Naive B cell (primary cell): ENCODE data around the gene SPC25. TPM values are rescaled to one million over a fixed set of nuclear protein-coding genes. Genes with fewer than 3 reads are reported as not detected.
A peak's percentile ranks its signal among the peaks of the same experiment; 100 is the strongest.
"Not testable (repeated sequence)": the region's sequence is repeated elsewhere in the genome, so short reads cannot be mapped to it uniquely, and the experiment has no call there.

Experiments
- ATAC-seq, 2 donors: fragments of 150-1000 bp; cut with Tn5 transposase; 2 replicates each; pipeline ENCODE4 v1.10.0; 2021; ENCODE audit warnings: low read depth in 2 of 2, mild to moderate bottlenecking in 2 of 2, moderate library complexity in 2 of 2
- DNase-seq: peaks from one replicate; pipeline ENCODE4 v3.0.0; 2022
- H3K27ac Mint-ChIP-seq, 6 donors: one replicate each; pipeline ENCODE4 v1.8.0; 2020 to 2022; ENCODE audit warnings: mild to moderate bottlenecking in 6 of 6, mixed read lengths in 6 of 6, moderate library complexity in 5 of 6, inconsistent platforms in 2 of 6
- H3K27me3 Mint-ChIP-seq, 3 donors: one replicate each; pipeline ENCODE4 v1.8.0; 2021 to 2022; ENCODE audit warnings: mixed read lengths in 3 of 3, mild to moderate bottlenecking in 1 of 3
- H3K36me3 Mint-ChIP-seq, 2 donors: one replicate each; pipeline ENCODE4 v1.8.0; 2020 to 2022; ENCODE audit warnings: mixed read lengths in 2 of 2, inconsistent platforms in 1 of 2, mild to moderate bottlenecking in 1 of 2
- H3K4me1 Mint-ChIP-seq, 3 donors: one replicate each; pipeline ENCODE4 v1.8.0; 2020 to 2022; ENCODE audit warnings: mixed read lengths in 3 of 3, inconsistent platforms in 1 of 3, mild to moderate bottlenecking in 1 of 3, moderate library complexity in 1 of 3
- H3K4me3 Mint-ChIP-seq, 8 donors: one replicate each; pipeline ENCODE4 v1.8.0; 2020 to 2022; ENCODE audit warnings: mild to moderate bottlenecking in 8 of 8, mixed read lengths in 8 of 8, moderate library complexity in 8 of 8, inconsistent platforms in 2 of 8
- H3K9me3 Mint-ChIP-seq, 7 donors: one replicate each; pipeline ENCODE4 v1.8.0; 2020 to 2022; ENCODE audit warnings: mixed read lengths in 7 of 7, mild to moderate bottlenecking in 5 of 7, inconsistent platforms in 2 of 7, moderate library complexity in 1 of 7
- polyA plus RNA-seq, 6 donors: library from polyadenylated mRNA; unstranded; fragments of 300-500 nt; fragmentation: Illumina TruSeq; gene quantifications; one replicate each; pipeline ENCODE4 v1.2.3, GENCODE V29; 2021; ENCODE audit warnings: low read depth in 6 of 6

Gene SPC25, protein sequence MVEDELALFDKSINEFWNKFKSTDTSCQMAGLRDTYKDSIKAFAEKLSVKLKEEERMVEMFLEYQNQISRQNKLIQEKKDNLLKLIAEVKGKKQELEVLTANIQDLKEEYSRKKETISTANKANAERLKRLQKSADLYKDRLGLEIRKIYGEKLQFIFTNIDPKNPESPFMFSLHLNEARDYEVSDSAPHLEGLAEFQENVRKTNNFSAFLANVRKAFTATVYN
- not detected for polyA plus RNA-seq

DNA sequence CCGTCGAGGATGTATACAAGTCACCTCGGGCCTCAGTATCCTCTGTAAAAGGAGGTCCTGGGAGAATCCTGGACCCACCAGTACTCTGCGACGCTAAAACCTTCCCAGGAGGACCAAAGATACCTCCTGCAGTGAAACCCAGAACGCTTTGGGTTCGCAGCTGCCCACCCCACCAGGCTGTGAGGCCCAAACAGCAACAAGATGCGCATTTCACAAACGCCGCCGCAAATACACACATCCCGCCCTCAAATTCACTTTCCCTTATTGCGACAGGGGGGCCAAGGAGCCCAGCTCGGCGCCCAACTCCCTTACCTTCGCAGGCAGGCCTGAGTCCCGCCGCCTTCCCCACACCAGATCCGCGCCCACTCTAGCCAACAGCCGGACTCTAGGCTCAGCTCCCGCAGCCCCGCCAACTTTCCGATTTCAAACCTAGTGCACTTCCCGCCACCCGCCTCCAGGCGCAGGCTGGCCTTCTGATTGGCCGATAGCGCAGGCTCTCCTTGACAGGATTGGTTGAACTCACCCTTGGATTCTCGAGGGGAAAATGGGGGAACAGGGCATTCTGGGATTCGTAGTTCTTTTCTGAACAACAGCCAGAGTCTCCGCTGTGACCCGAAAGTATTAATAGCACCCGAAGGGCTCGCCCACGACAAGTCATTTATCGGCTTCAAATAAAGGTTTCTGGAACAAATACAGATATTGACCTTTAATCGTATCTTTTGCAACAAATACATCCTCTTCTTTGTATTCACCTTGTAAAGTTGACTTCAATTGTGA is at the start of gene SPC25:
Gene SPC25 (minus strand): TSS at position 425 of the 777 bp plus-strand sequence. CDS start 911 bp downstream, outside the sequence.
- ATAC-seq, result peak; percentile 100
- Mint-ChIP-seq H3K9me3 (no peaks in the 10 kb centered on the region), H3K4me3 (peak within 1 kb of the TSS; percentile 75 to 98 (median 93)), H3K36me3 (no peaks in the 10 kb centered on the region), H3K27ac (peak within 1 kb of the TSS in 3 of 6 donors; percentile 1 to 31 (median 10)), H3K4me1 (peaks cover 9 to 11% (median 10%) of the 10 kb centered on the region in 3 donors), H3K27me3 (peaks cover 5 to 22% (median 12%) of the 10 kb centered on the region in 3 donors)
- peak; percentile 79 for DNase-seq

- Mint-ChIP-seq H3K9me3 (no peaks in the 10 kb centered on the region), H3K27ac (no peak overlapping the region), H3K4me1 (no peaks in the 10 kb centered on the region), H3K4me3 (no peak overlapping the region), H3K27me3 (peaks cover 0 to 10% (median 5%) of the 10 kb centered on the region in 3 donors), H3K36me3 (no peaks in the 10 kb centered on the region)
- DNase-seq (no peak), ATAC-seq (no peak)
Measured at GRCh38 chr2:168939918-168940317, 49.7 kb upstream of the SPC25 start.

DNA sequence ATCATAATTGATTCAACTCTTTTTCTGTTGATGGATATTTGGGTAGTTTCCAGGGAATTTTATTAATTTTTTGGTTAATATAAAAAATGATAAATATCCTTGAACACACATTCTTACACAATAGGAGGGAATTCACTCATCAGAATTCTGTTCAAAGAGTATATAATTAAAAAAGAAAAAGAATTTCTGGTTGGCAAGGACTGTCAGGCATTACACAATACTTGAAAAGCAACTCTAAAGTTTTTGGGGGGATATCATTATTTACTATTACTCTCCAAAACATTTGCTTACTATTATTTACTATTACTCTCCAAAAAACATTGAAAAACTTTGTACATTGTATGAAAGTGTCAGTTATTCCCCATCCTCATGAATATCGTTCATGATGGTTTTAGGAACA is 48.8 kb upstream of the SPC25 start:
- H3K9me3 Mint-ChIP-seq, result no peaks in the 10 kb centered on the region
- no peak overlapping the region for H3K4me3 Mint-ChIP-seq
- ATAC-seq, result no peak
- no peaks in the 10 kb centered on the region for H3K4me1 Mint-ChIP-seq
- H3K36me3 Mint-ChIP-seq, result no peaks in the 10 kb centered on the region
- no peak for DNase-seq
- H3K27ac Mint-ChIP-seq, result no peak overlapping the region
- H3K27me3 Mint-ChIP-seq, result peaks cover 0 to 8% (median 2%) of the 10 kb centered on the region in 3 donors

GRCh38 chr2:168935810-168936581 is 45.8 kb upstream of the SPC25 start:
- H3K9me3 Mint-ChIP-seq, result peaks cover 0 to 4% (median 0%) of the 10 kb centered on the region in 7 donors
- no peak for DNase-seq
- no peaks in the 10 kb centered on the region for H3K4me1 Mint-ChIP-seq
- no peak for ATAC-seq
- H3K27me3 Mint-ChIP-seq, result peaks cover 0 to 8% (median 0%) of the 10 kb centered on the region in 3 donors
- no peak overlapping the region for H3K4me3 Mint-ChIP-seq
- no peaks in the 10 kb centered on the region for H3K36me3 Mint-ChIP-seq
- no peak overlapping the region for H3K27ac Mint-ChIP-seq

DNA sequence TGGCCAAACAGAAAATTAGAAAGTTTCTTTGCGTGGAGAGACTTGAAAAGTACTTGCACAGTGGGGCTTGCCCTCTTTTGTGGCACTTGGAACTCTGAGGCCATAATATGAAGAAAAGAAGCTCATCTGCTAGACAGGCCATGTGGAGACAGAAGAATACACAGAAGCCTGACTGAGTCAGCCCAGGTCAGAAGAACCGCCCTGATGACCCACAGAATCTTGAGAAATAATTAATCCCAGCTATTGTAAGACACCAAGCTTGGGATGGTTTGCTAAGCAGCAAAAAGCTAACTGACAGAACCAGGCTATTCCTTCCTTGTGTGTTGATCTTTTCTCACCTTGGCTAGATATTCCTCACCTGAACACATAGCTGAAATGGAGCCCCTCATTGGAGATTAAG is 44.6 kb upstream of the SPC25 start:
- H3K4me1 Mint-ChIP-seq, result peaks cover 0 to 6% (median 0%) of the 10 kb centered on the region in 3 donors
- no peak overlapping the region for H3K4me3 Mint-ChIP-seq
- H3K9me3 Mint-ChIP-seq, result peaks cover 0 to 4% (median 0%) of the 10 kb centered on the region in 7 donors
- no peak overlapping the region for H3K27ac Mint-ChIP-seq
- no peaks in the 10 kb centered on the region for H3K36me3 Mint-ChIP-seq
- ATAC-seq, result no peak
- peaks cover 0 to 8% (median 0%) of the 10 kb centered on the region in 3 donors for H3K27me3 Mint-ChIP-seq
- no peak for DNase-seq

DNA sequence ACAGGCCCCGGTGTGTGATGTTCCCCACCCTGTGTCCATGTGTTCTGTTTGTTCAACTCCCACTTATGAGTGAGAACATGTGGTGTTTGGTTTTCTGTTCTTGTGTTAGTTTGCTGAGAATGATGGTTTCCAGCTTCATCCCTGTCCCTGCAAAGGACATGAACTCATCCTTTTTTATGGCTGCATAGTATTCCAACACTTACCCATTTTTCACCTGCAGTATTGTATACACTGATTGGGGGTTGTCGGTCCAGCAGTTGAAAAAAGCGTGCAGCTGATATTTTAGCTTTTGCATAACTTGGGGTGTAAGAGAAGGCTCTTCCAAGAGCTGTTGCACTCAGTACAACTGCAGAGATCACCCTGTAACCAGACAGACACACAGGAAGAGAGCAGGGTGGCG is 41.9 kb upstream of the SPC25 start:
- H3K36me3 Mint-ChIP-seq, ATAC-seq, DNase-seq, H3K27me3 Mint-ChIP-seq, H3K9me3 Mint-ChIP-seq, H3K27ac Mint-ChIP-seq, H3K4me3 Mint-ChIP-seq: not testable (repeated sequence)
- peaks cover 9 to 15% (median 10%) of the 10 kb centered on the region in 3 donors for H3K4me1 Mint-ChIP-seq

- DNase-seq (no peak), ATAC-seq (no peak)
- Mint-ChIP-seq H3K4me1 (peaks cover 9 to 15% (median 10%) of the 10 kb centered on the region in 3 donors), H3K27ac (no peak overlapping the region), H3K27me3 (peaks cover 0 to 6% (median 0%) of the 10 kb centered on the region in 3 donors), H3K36me3 (no peaks in the 10 kb centered on the region), H3K9me3 (peaks cover 0 to 4% (median 0%) of the 10 kb centered on the region in 7 donors), H3K4me3 (peak overlapping the region in 1 of 8 donors; percentile 22)
Measured at GRCh38 chr2:168930242-168930641, 40.0 kb upstream of the SPC25 start.

GRCh38 chr2:168929031-168929430 is 38.8 kb upstream of the SPC25 start:
- H3K9me3 Mint-ChIP-seq, result peaks cover 0 to 4% (median 0%) of the 10 kb centered on the region in 7 donors
- H3K4me1 Mint-ChIP-seq, result peaks cover 9 to 15% (median 10%) of the 10 kb centered on the region in 3 donors
- no peak for DNase-seq
- ATAC-seq, result no peak
- peaks cover 0 to 4% (median 0%) of the 10 kb centered on the region in 3 donors for H3K27me3 Mint-ChIP-seq
- no peaks in the 10 kb centered on the region for H3K36me3 Mint-ChIP-seq
- peak overlapping the region in 3 of 6 donors; percentile 31 to 82 (median 47) for H3K27ac Mint-ChIP-seq
- peak overlapping the region in 3 of 8 donors; percentile 6 to 41 (median 23) for H3K4me3 Mint-ChIP-seq

- peaks cover 4 to 5% (median 5%) of the 10 kb centered on the region in 3 donors for H3K27me3 Mint-ChIP-seq
Measured at GRCh38 chr2:168928113-168928831, 38.0 kb upstream of the SPC25 start.

DNA sequence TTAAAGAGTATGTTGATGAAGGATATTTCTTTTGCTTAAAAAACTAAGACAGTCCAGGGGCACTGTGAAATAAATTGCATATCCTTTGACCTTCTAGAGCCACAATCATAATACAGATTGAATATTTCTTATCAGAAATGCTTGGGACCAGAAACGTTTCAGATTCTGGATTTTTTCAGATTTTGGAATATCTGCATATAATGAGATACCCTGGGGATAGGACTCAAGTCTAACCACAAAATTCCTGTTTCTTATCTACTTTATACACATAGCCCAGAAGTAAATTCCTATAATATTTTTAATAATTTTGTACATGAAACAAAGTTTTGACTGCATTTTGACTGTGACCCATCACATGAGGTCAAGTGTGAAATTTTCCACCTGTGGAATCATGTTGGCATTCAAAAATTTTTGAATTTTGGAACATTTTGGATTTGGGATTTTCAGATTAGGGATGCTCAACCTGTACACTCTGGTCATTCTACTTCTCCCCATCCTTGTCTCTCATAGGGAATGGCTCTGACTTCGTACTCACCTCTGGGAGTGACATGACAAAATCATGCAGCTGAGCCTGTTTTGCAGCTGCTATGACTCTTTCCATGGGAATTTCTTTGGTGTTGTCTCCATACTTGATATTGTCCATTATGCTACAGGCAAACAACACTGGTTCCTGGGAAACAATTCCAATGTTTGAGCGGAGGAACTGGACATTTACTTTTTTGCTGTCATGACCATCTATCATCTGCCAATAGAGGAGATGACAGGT is 36.6 kb upstream of the SPC25 start:
- no peak overlapping the region for H3K27ac Mint-ChIP-seq
- no peak overlapping the region for H3K4me3 Mint-ChIP-seq
- H3K36me3 Mint-ChIP-seq, result no peaks in the 10 kb centered on the region
- H3K9me3 Mint-ChIP-seq, result no peaks in the 10 kb centered on the region
- H3K27me3 Mint-ChIP-seq, result peaks cover 4 to 20% (median 18%) of the 10 kb centered on the region in 3 donors
- no peak for DNase-seq
- H3K4me1 Mint-ChIP-seq, result peaks cover 9 to 15% (median 10%) of the 10 kb centered on the region in 3 donors
- no peak for ATAC-seq

More at GRCh38 chr2:168928113-168928831, 38.0 kb upstream of the SPC25 start:
- H3K4me3 Mint-ChIP-seq, result no peak overlapping the region
- no peak for DNase-seq
- H3K27ac Mint-ChIP-seq, result no peak overlapping the region
- no peaks in the 10 kb centered on the region for H3K36me3 Mint-ChIP-seq
- ATAC-seq, result no peak
- peaks cover 0 to 4% (median 0%) of the 10 kb centered on the region in 7 donors for H3K9me3 Mint-ChIP-seq
- H3K4me1 Mint-ChIP-seq, result peaks cover 9 to 15% (median 10%) of the 10 kb centered on the region in 3 donors

GRCh38 chr2:168920504-168921157 is 30.4 kb upstream of the SPC25 start:
- Mint-ChIP-seq H3K27me3 (peaks cover 0 to 21% (median 19%) of the 10 kb centered on the region in 3 donors), H3K9me3 (peaks cover 0 to 5% (median 0%) of the 10 kb centered on the region in 7 donors), H3K4me1 (no peaks in the 10 kb centered on the region), H3K36me3 (no peaks in the 10 kb centered on the region), H3K27ac (peak overlapping the region in 1 of 6 donors; percentile 2), H3K4me3 (no peak overlapping the region)
- peak; percentile 17 for DNase-seq
- peak in 1 of 2 donors; percentile 32 for ATAC-seq

DNA sequence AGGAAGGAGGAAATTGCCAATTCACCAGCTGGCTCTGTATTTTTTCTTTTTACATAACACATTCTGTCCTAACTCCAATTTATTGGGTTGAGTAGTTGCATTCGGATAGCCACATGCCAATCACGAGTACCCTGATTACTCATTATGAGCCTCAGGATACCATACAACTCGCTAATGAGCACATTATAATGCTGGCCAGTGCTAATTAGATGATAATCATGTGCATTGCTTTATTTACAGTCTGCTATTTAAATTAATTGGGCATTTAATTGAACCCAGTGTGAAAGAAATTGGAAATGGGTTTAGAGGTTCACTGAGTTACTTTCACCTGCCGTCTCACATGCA is 26.1 kb upstream of the SPC25 start:
- H3K36me3 Mint-ChIP-seq, result no peaks in the 10 kb centered on the region
- H3K4me1 Mint-ChIP-seq, result peaks cover 0 to 5% (median 5%) of the 10 kb centered on the region in 3 donors
- no peak for DNase-seq
- H3K27ac Mint-ChIP-seq, result no peak overlapping the region
- H3K27me3 Mint-ChIP-seq, result peaks cover 0 to 26% (median 17%) of the 10 kb centered on the region in 3 donors
- H3K4me3 Mint-ChIP-seq, result no peak overlapping the region
- no peak for ATAC-seq
- H3K9me3 Mint-ChIP-seq, result peaks cover 0 to 11% (median 0%) of the 10 kb centered on the region in 7 donors
